K562 (cell line): Measurements from ENCODE around the gene DPF1.

ENCODE experiments used
- NR3C1 ChIP-seq: sonication (generic); formaldehyde crosslinking; IDR thresholded peaks from 2 replicates; pipeline ENCODE4 v1.8.1; 2022; ENCODE audit warnings: missing genetic modification reagents
- POLR2A ChIP-seq: fragments of 450-650 bp; conservative IDR thresholded peaks from 2 replicates; pipeline ENCODE4 v1.6.1; 2016

DNA sequence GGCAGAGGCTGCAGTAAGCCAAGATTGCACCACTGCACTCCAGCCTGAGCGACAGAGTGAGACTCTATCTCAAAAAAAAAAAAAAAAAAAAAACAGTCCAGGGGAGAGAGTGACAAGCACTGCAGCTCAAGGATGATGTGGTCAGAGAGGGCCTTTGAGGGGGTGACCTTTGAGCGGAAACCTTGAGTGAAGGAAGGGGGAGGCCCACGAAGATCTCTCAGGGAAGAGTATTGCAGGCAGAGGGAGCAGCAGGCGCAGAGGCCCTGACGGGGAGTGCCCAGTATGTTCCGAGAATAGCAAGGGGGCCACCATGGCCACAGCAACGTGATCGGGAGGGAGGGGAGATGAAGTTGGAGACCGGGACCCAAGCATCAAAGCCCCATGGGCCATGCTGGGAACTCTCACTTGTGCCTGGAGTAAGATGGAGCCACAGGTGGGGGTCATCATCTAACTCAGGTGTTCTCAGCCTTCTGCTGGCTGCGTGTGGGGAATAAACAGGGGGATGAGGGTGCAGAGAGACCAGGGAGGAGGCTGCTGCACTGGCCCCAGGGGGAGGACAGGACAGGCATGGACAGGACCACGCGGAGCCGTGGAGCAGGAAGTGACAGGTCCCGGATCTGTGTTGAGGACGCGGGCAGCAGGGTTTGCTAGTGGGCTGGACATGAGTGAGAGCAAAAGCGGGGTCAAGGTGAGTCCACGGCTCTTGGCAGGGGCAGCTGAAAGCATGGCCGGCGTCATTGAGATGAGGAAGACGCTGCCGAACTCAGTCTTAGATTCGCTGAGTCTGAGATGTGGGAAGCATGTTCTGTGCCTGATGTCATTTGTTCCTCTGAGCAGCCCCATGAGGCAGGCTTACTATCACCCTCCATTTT is 60.4 kb downstream of the DPF1 start:
- no peak for TF ChIP-seq POLR2A
- no peak for TF ChIP-seq NR3C1 (CRISPR knock-in tag)
